HG03565 (cell line): ENCODE measurements around the gene ESCO1.

ENCODE experiments used
- ATAC-seq: cut with Tn5 transposase; IDR thresholded peaks from one replicate; pipeline ENCODE4 v1.9.1; 2021; ENCODE audit warnings: mild to moderate bottlenecking, moderate library complexity; ENCODE audit not compliant: unreplicated experiment

ESCO1 gene

GRCh38 chr18:21490748-21491147, 109.8 kb downstream of the ESCO1 start:
- no peak for ATAC-seq

- no peak for ATAC-seq
Measured at GRCh38 chr18:21489919-21490495, 110.5 kb downstream of the ESCO1 start.

- no peak for ATAC-seq
Measured at GRCh38 chr18:21489119-21489750, 111.3 kb downstream of the ESCO1 start.

GRCh38 chr18:21486905-21487437, 113.5 kb downstream of the ESCO1 start:
- no peak for ATAC-seq

- no peak for ATAC-seq
Measured at GRCh38 chr18:21484851-21485636, 115.5 kb downstream of the ESCO1 start.

GRCh38 chr18:21483051-21483450, 117.5 kb downstream of the ESCO1 start:
- no peak for ATAC-seq

GRCh38 chr18:21481739-21482138, 118.8 kb downstream of the ESCO1 start:
- ATAC-seq = no peak

GRCh38 chr18:21479721-21480120, 120.8 kb downstream of the ESCO1 start:
- ATAC-seq = no peak
